ENCODE measurements around the gene JMJD1C.

GRCh38 chr10:63240807-63241206 lies 225.0 kb downstream of the JMJD1C start:
- TF ChIP-seq, protein P1, sequence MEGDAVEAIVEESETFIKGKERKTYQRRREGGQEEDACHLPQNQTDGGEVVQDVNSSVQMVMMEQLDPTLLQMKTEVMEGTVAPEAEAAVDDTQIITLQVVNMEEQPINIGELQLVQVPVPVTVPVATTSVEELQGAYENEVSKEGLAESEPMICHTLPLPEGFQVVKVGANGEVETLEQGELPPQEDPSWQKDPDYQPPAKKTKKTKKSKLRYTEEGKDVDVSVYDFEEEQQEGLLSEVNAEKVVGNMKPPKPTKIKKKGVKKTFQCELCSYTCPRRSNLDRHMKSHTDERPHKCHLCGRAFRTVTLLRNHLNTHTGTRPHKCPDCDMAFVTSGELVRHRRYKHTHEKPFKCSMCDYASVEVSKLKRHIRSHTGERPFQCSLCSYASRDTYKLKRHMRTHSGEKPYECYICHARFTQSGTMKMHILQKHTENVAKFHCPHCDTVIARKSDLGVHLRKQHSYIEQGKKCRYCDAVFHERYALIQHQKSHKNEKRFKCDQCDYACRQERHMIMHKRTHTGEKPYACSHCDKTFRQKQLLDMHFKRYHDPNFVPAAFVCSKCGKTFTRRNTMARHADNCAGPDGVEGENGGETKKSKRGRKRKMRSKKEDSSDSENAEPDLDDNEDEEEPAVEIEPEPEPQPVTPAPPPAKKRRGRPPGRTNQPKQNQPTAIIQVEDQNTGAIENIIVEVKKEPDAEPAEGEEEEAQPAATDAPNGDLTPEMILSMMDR (IDR thresholded peaks at IDR 0.05; ENCODE audit: low read depth, low read length): no peak
- TF ChIP-seq EZH2phosphoT487 (IDR thresholded peaks at IDR 0.05; ENCODE audit: low read depth): no peak
